Sigmoid colon (tissue), 4 donors: ENCODE data around the gene ADCY5.

Experiments used
- POLR2A ChIP-seq, 2 donors: fragments of 450-650 bp; IDR thresholded peaks; one replicate each; pipeline ENCODE4 v1.6.1; 2016; ENCODE audit warnings: antibody characterized with exemption in 2 of 2, mild to moderate bottlenecking in 2 of 2, moderate library complexity in 2 of 2
- POLR2AphosphoS5 ChIP-seq, 4 donors: sonication (generic); formaldehyde crosslinking; IDR thresholded peaks; one replicate each; pipeline ENCODE4 v1.6.1; 2017; ENCODE audit warnings: antibody characterized with exemption in 4 of 4

GRCh38 chr3:123412076-123412475, 36.8 kb downstream of the ADCY5 start:
- TF ChIP-seq POLR2AphosphoS5 (IDR thresholded peaks at IDR 0.05), result no peak
- no peak for TF ChIP-seq POLR2A (IDR thresholded peaks at IDR 0.05)
